ENCODE results near the gene LPCAT2. TPM values are rescaled to one million over a fixed set of nuclear protein-coding genes. Genes with fewer than 3 reads are reported as not detected.

Gene LPCAT2
- polyA plus RNA-seq, 2 of the 4 experiments (the other 2 are of a cell fraction), result 8.0 to 16.3 TPM

DNA sequence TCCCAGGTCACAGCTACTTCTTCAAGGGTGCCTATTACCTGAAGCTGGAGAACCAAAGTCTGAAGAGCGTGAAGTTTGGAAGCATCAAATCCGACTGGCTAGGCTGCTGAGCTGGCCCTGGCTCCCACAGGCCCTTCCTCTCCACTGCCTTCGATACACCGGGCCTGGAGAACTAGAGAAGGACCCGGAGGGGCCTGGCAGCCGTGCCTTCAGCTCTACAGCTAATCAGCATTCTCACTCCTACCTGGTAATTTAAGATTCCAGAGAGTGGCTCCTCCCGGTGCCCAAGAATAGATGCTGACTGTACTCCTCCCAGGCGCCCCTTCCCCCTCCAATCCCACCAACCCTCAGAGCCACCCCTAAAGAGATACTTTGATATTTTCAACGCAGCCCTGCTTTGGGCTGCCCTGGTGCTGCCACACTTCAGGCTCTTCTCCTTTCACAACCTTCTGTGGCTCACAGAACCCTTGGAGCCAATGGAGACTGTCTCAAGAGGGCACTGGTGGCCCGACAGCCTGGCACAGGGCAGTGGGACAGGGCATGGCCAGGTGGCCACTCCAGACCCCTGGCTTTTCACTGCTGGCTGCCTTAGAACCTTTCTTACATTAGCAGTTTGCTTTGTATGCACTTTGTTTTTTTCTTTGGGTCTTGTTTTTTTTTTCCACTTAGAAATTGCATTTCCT lies 3.4 kb upstream of the LPCAT2 start:
- no peak overlapping the region for H3K4me3 ChIP-seq
- no peaks in the 10 kb centered on the region for H3K9me3 ChIP-seq
- ChIA-PET CTCF (interaction anchor here (0.7 to 5.5 kb wide), 4 partner anchors 10 to 41 kb away, joined by 3 to 54 read pairs (median 6); no protein-coding TSS in a partner anchor), POLR2A (no interaction called here)
- no peak for FAIRE-seq
- H3K4me1 ChIP-seq, result peaks cover 13% of the 10 kb centered on the region
- no peak overlapping the region for H3K4me2 ChIP-seq
- TF ChIP-seq KDM1A (IDR thresholded peaks at IDR 0.05; ENCODE audit: low read depth) (no peak), HEYL (CRISPR knock-in tag; IDR thresholded peaks at IDR 0.05) (no peak), BHLHE40 (IDR thresholded peaks at IDR 0.05; ENCODE audit: low read depth, low read length) (no peak), RARB (CRISPR knock-in tag; IDR thresholded peaks at IDR 0.05) (no peak), HMGXB4 (CRISPR knock-in tag; IDR thresholded peaks at IDR 0.05; ENCODE audit: borderline replicate concordance) (no peak), ZSCAN20 (CRISPR knock-in tag; IDR thresholded peaks at IDR 0.05) (no peak), CHD4 (IDR thresholded peaks at IDR 0.05; ENCODE audit: borderline replicate concordance) (no peak), FOXS1 (CRISPR knock-in tag; IDR thresholded peaks at IDR 0.05) (no peak), RNF2 (IDR thresholded peaks at IDR 0.05; ENCODE audit: borderline replicate concordance, low read depth) (no peak), PHF8 (IDR thresholded peaks at IDR 0.05; ENCODE audit: borderline replicate concordance, low read depth) (no peak)
- no peak for ATAC-seq
- WGBS (ENCODE audit: missing lambda C conversion rate), result 77% methylated on average over 10 of the region's 10 CpGs
- no peak overlapping the region for H3K27ac ChIP-seq
- no peak for DNase-seq (ENCODE audit: low read depth in 1 of 2, low spot score in 1 of 2)

DNA sequence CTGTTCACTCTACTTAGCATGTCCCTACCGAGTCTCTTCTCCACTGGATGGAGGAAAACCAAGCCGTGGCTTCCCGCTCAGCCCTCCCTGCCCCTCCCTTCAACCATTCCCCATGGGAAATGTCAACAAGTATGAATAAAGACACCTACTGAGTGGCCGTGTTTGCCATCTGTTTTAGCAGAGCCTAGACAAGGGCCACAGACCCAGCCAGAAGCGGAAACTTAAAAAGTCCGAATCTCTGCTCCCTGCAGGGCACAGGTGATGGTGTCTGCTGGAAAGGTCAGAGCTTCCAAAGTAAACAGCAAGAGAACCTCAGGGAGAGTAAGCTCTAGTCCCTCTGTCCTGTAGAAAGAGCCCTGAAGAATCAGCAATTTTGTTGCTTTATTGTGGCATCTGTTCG lies 2.8 kb upstream of the LPCAT2 start:
- no peak for FAIRE-seq

More for the DNA sequence above, 2.8 kb upstream of the LPCAT2 start:
- ChIA-PET POLR2A (no interaction called here), CTCF (interaction anchor here (1.5 to 1.9 kb wide), 2 partner anchors 38 to 41 kb away, joined by 3 to 10 read pairs; no protein-coding TSS in a partner anchor)
- H3K27ac ChIP-seq, result no peak overlapping the region
- DNase-seq (ENCODE audit: low read depth in 1 of 2, low spot score in 1 of 2) (no peak), ATAC-seq (no peak)
- H3K4me1 ChIP-seq, result peaks cover 13% of the 10 kb centered on the region
- TF ChIP-seq, protein P1, sequence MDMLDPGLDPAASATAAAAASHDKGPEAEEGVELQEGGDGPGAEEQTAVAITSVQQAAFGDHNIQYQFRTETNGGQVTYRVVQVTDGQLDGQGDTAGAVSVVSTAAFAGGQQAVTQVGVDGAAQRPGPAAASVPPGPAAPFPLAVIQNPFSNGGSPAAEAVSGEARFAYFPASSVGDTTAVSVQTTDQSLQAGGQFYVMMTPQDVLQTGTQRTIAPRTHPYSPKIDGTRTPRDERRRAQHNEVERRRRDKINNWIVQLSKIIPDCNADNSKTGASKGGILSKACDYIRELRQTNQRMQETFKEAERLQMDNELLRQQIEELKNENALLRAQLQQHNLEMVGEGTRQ (IDR thresholded peaks at IDR 0.05), result no peak
- no peak for TF ChIP-seq RNF2 (IDR thresholded peaks at IDR 0.05; ENCODE audit: borderline replicate concordance, low read depth)
- no peak for TF ChIP-seq ZNF302 (CRISPR knock-in tag; IDR thresholded peaks at IDR 0.05)
- no peak for TF ChIP-seq NR3C1 (IDR thresholded peaks at IDR 0.05)
- TF ChIP-seq, protein P2, sequence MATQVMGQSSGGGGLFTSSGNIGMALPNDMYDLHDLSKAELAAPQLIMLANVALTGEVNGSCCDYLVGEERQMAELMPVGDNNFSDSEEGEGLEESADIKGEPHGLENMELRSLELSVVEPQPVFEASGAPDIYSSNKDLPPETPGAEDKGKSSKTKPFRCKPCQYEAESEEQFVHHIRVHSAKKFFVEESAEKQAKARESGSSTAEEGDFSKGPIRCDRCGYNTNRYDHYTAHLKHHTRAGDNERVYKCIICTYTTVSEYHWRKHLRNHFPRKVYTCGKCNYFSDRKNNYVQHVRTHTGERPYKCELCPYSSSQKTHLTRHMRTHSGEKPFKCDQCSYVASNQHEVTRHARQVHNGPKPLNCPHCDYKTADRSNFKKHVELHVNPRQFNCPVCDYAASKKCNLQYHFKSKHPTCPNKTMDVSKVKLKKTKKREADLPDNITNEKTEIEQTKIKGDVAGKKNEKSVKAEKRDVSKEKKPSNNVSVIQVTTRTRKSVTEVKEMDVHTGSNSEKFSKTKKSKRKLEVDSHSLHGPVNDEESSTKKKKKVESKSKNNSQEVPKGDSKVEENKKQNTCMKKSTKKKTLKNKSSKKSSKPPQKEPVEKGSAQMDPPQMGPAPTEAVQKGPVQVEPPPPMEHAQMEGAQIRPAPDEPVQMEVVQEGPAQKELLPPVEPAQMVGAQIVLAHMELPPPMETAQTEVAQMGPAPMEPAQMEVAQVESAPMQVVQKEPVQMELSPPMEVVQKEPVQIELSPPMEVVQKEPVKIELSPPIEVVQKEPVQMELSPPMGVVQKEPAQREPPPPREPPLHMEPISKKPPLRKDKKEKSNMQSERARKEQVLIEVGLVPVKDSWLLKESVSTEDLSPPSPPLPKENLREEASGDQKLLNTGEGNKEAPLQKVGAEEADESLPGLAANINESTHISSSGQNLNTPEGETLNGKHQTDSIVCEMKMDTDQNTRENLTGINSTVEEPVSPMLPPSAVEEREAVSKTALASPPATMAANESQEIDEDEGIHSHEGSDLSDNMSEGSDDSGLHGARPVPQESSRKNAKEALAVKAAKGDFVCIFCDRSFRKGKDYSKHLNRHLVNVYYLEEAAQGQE (IDR thresholded peaks at IDR 0.05), result no peak
- no peak for TF ChIP-seq EP300 (IDR thresholded peaks at IDR 0.05)
- TF ChIP-seq ATOH8 (CRISPR knock-in tag; IDR thresholded peaks at IDR 0.05; ENCODE audit: low read depth), result no peak
- H3K4me3 ChIP-seq, result no peak overlapping the region
- no peaks in the 10 kb centered on the region for H3K9me3 ChIP-seq
- no peak overlapping the region for H3K4me2 ChIP-seq
- 47% methylated on average over 7 of the region's 7 CpGs for WGBS (ENCODE audit: missing lambda C conversion rate)
